GM23338 (cell line): Measurements from ENCODE around the gene DDX59. TPM values are rescaled to one million over a fixed set of nuclear protein-coding genes. Genes with fewer than 3 reads are reported as not detected.

Experiments used
- ATAC-seq: fragments of 200-7000 bp; cut with Tn5 transposase; 3 replicates; pipeline ENCODE4 v1.9.1; 2020
- DNase-seq: peaks from one replicate; pipeline ENCODE4 v3.0.0-alpha.2; 2015; ENCODE audit warnings: low spot score
- H2AFZ ChIP-seq: fragments of 200-600 bp; sonication (generic); 2 replicates; pipeline ENCODE4 v1.8.0; 2016; ENCODE audit warnings: antibody characterized with exemption, mild to moderate bottlenecking, moderate library complexity
- H3F3A ChIP-seq: fragments of 200-600 bp; sonication (generic); replicated peaks from 2 replicates; pipeline ENCODE4 v1.8.0; 2017; ENCODE audit warnings: antibody characterized with exemption, mixed run types, low read depth
- H3K27ac ChIP-seq: fragments of 200-600 bp; sonication (generic); 2 replicates; pipeline ENCODE4 v1.6.1; 2016; ENCODE audit warnings: low read depth
- H3K27me3 ChIP-seq: fragments of 200-600 bp; sonication (generic); 2 replicates; pipeline ENCODE4 v1.8.0; 2016; ENCODE audit warnings: mild to moderate bottlenecking, mixed run types, moderate library complexity; ENCODE audit not compliant: insufficient read depth
- H3K36me3 ChIP-seq: fragments of 200-600 bp; sonication (generic); 2 replicates; pipeline ENCODE4 v1.8.0; 2016; ENCODE audit warnings: mild to moderate bottlenecking; ENCODE audit not compliant: insufficient read depth
- H3K4me1 ChIP-seq: fragments of 200-600 bp; sonication (generic); 2 replicates; pipeline ENCODE4 v1.8.0; 2016; ENCODE audit warnings: mild to moderate bottlenecking, moderate library complexity; ENCODE audit not compliant: insufficient read depth
- H3K4me2 ChIP-seq: fragments of 200-600 bp; sonication (generic); 2 replicates; pipeline ENCODE4 v1.7.1; 2017; ENCODE audit warnings: mixed run types
- H3K4me3 ChIP-seq: fragments of 200-600 bp; sonication (generic); 2 replicates; pipeline ENCODE4 v1.6.1; 2016; ENCODE audit warnings: mixed run types
- H3K79me2 ChIP-seq: fragments of 200-600 bp; sonication (generic); replicated peaks from 2 replicates; pipeline ENCODE4 v1.8.0; 2017; ENCODE audit warnings: mild to moderate bottlenecking; ENCODE audit not compliant: insufficient read depth
- H3K9me2 ChIP-seq: fragments of 200-600 bp; sonication (generic); 2 replicates; pipeline ENCODE4 v1.8.0; 2017; ENCODE audit not compliant: insufficient read depth
- H4K20me1 ChIP-seq: fragments of 200-600 bp; sonication (generic); replicated peaks from 2 replicates; pipeline ENCODE4 v1.8.0; 2017; ENCODE audit warnings: mild to moderate bottlenecking; ENCODE audit not compliant: insufficient read depth
- H3K27ac Mint-ChIP-seq: 2 replicates; pipeline ENCODE4 v1.8.0; 2020; ENCODE audit warnings: inconsistent platforms, mild to moderate bottlenecking, moderate library complexity, mixed read lengths
- H3K27me3 Mint-ChIP-seq: 3 replicates; pipeline ENCODE4 v1.8.0; 2022; ENCODE audit warnings: low read depth, mild to moderate bottlenecking, moderate library complexity, mixed read lengths, inconsistent platforms; ENCODE audit not compliant: insufficient read depth, poor library complexity
- H3K36me3 Mint-ChIP-seq: 3 replicates; pipeline ENCODE4 v1.8.0; 2021; ENCODE audit warnings: low read depth, mild to moderate bottlenecking, inconsistent platforms, moderate library complexity, mixed read lengths
- H3K4me1 Mint-ChIP-seq: 3 replicates; pipeline ENCODE4 v1.8.0; 2020; ENCODE audit warnings: mild to moderate bottlenecking, inconsistent platforms, mixed read lengths
- H3K4me3 Mint-ChIP-seq: 3 replicates; pipeline ENCODE4 v1.8.0; 2021; ENCODE audit warnings: moderate library complexity, mild to moderate bottlenecking, inconsistent platforms, mixed read lengths
- H3K9me3 Mint-ChIP-seq: 3 replicates; pipeline ENCODE4 v1.8.0; 2020; ENCODE audit warnings: moderate library complexity, mild to moderate bottlenecking, inconsistent platforms, mixed read lengths
- CREB1 ChIP-seq: fragments of 250-450 bp; sonication (Bioruptor Pico); IDR thresholded peaks from 2 replicates; pipeline ENCODE4 v1.5.0; 2020; ENCODE audit warnings: low read depth, mild to moderate bottlenecking, moderate library complexity
- CTCF ChIP-seq, 2 experiments: fragments of 200-600 bp in 1 of 2; sonication (generic) in 1 of 2; conservative IDR thresholded peaks; 2 replicates each; pipeline versions ENCODE4 v1.5.1 to v1.6.1; 2016 to 2017; ENCODE audit warnings: antibody characterized with exemption in 2 of 2, low read depth in 2 of 2, mild to moderate bottlenecking in 2 of 2, moderate library complexity in 1 of 2
- ETS1 ChIP-seq: IDR thresholded peaks from 2 replicates; pipeline ENCODE4 v1.6.1; 2016; ENCODE audit warnings: antibody characterized with exemption
- EZH2 ChIP-seq: fragments of 200-600 bp; sonication (generic); IDR thresholded peaks from one replicate; pipeline ENCODE4 v1.8.0; 2017; ENCODE audit warnings: antibody characterized with exemption, mild to moderate bottlenecking, low read depth; ENCODE audit not compliant: unreplicated experiment
- EZH2phosphoT487 ChIP-seq: fragments of 200-600 bp; sonication (generic); IDR thresholded peaks from one replicate; pipeline ENCODE4 v1.8.1; 2018; ENCODE audit warnings: antibody characterized with exemption; ENCODE audit not compliant: unreplicated experiment
- JUNB ChIP-seq: IDR thresholded peaks from one replicate; pipeline ENCODE4 v1.6.1; 2016; ENCODE audit warnings: antibody characterized with exemption; ENCODE audit not compliant: unreplicated experiment
- NANOG ChIP-seq: IDR thresholded peaks from 2 replicates; pipeline ENCODE4 v1.6.1; 2016; ENCODE audit warnings: antibody characterized with exemption, borderline replicate concordance
- POLR2AphosphoS5 ChIP-seq: IDR thresholded peaks from 2 replicates; pipeline ENCODE4 v1.6.1; 2016; ENCODE audit warnings: antibody characterized with exemption, low read depth
- STAT1 ChIP-seq: IDR thresholded peaks from one replicate; pipeline ENCODE4 v1.6.1; 2016; ENCODE audit warnings: antibody characterized with exemption; ENCODE audit not compliant: unreplicated experiment
- ZNF114 ChIP-seq: fragments of 250-450 bp; sonication (Bioruptor Pico); IDR thresholded peaks from 2 replicates; pipeline ENCODE4 v1.5.0; 2020; ENCODE audit warnings: mild to moderate bottlenecking, moderate library complexity
- ZNF331 ChIP-seq: fragments of 250-450 bp; sonication (Bioruptor Pico); IDR thresholded peaks from 2 replicates; pipeline ENCODE4 v1.5.0; 2020; ENCODE audit warnings: low read depth, mild to moderate bottlenecking, moderate library complexity
- ZNF462 ChIP-seq: fragments of 250-450 bp; sonication (Bioruptor Pico); IDR thresholded peaks from 2 replicates; pipeline ENCODE4 v1.5.0; 2020; ENCODE audit warnings: mild to moderate bottlenecking, moderate library complexity
- polyA plus RNA-seq: library from polyadenylated mRNA; unstranded; fragments of >200 nt; fragmentation: Nextera tagmentation; extraction: Ambion mirVana; gene quantifications from 2 replicates; pipeline ENCODE4 v1.2.1, GENCODE V29; 2016
- total RNA-seq: library from RNA; depleted of rRNA; stranded (reverse); fragments of >200 nt; shearing (Covaris generic); gene quantifications from 2 replicates; pipeline ENCODE4 v1.2.3, GENCODE V29; 2014

Gene DDX59
- total and polyA plus RNA-seq, 2 experiments from 2014 or later: 14.7 to 15.7 TPM

- TF ChIP-seq ETS1: no peak
- TF ChIP-seq JUNB: no peak
These were observed 11.5 kb upstream of the DDX59 start (continued) for GRCh38 chr1:200681231-200681630.

- TF ChIP-seq ETS1: no peak
- no peak for TF ChIP-seq ZNF462
- no peak for TF ChIP-seq EZH2phosphoT487
- TF ChIP-seq CREB1: no peak
- TF ChIP-seq EZH2: no peak
- no peak for TF ChIP-seq NANOG
- TF ChIP-seq STAT1: no peak
- TF ChIP-seq ZNF114: no peak
- no peak for TF ChIP-seq CTCF (conservative IDR thresholded peaks at IDR 0.05; ENCODE audit: low read depth in 2 of 2)
- no peak for TF ChIP-seq POLR2AphosphoS5
- no peak for TF ChIP-seq JUNB
- no peak for TF ChIP-seq ZNF331 (CRISPR knock-in tag)
- peaks cover 4% of the 10 kb centered on the region for H3K27me3 Mint-ChIP-seq
- H3K4me1 Mint-ChIP-seq: no peaks in the 10 kb centered on the region
- no peak overlapping the region for H3K4me2 ChIP-seq
- peaks cover 4% of the 10 kb centered on the region; the same call in 1 of the 2 replicates for H3K4me1 ChIP-seq
- H3K79me2 ChIP-seq: no peaks in the 10 kb centered on the region
- no peaks in the 10 kb centered on the region for H3K9me3 Mint-ChIP-seq
- no peak overlapping the region for H3K4me3 Mint-ChIP-seq
- ATAC-seq (no peak), DNase-seq (no peak)
- H3K36me3 ChIP-seq: no peaks in the 10 kb centered on the region
- no peak overlapping the region for H3K27ac ChIP-seq
- H3K27me3 ChIP-seq: no peaks in the 10 kb centered on the region
- no peak overlapping the region for H3K27ac Mint-ChIP-seq
- no peaks in the 10 kb centered on the region for H3K9me2 ChIP-seq
- H3F3A ChIP-seq: no peaks in the 10 kb centered on the region
- H2AFZ ChIP-seq: no peak overlapping the region
- H4K20me1 ChIP-seq: no peaks in the 10 kb centered on the region
- no peaks in the 10 kb centered on the region for H3K36me3 Mint-ChIP-seq
- H3K4me3 ChIP-seq: no peak overlapping the region
These were observed 7.1 kb upstream of the DDX59 start for GRCh38 chr1:200676829-200677228.
